Measurements from ENCODE around the gene WSCD2. TPM values are rescaled to one million over a fixed set of nuclear protein-coding genes. Genes with fewer than 3 reads are reported as not detected.

WSCD2 gene
- total RNA-seq, 1 donor from 2014 or later, result 72.9 TPM

DNA sequence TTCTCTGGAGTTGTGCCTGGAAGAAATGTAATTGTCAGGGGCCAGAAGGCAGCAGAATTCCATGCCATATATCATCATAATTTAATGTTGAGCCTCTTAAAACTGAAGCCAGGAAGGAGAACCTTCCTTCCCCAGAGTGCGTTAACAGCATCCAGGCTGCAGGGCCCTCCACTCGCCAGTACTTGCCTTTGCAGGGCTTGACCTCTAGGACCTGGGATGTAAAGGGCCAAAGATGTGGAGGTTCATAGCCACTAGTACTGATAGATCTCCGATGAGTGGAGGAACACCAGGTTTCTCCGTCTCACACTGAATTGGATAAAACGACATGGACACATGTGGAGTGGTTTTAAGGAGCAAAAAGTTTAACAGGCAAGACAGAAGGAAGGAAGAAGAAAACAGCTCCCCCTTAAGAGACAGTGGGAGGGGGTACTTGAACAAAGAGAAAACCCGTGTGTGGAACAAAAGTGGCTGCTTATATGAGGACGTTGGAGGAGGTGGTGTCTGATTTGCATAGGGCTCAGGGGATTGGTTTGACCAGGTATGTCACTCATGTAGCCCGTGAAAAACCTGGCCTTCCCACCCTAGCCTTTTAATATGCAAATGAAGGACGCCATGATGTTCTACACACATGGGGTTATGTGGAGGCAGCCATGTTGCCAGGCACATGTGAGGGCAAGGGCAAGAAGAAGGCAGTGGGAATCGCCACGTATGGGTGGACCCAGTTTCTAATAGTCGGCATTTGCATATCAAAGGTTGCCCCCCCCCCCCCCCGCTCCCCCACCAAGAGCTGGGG is 38.8 kb upstream of the WSCD2 start:
- TF ChIP-seq CTCF (conservative IDR thresholded peaks at IDR 0.05), result no peak
- H3K4me3 Mint-ChIP-seq, result no peak overlapping the region
- peaks cover 12% of the 10 kb centered on the region for H3K4me1 Mint-ChIP-seq (ENCODE audit: unreplicated experiment)
- no peaks in the 10 kb centered on the region for H3K36me3 Mint-ChIP-seq
- H3K27me3 Mint-ChIP-seq, result peaks cover 39% of the 10 kb centered on the region
- no peak overlapping the region for H3K27ac Mint-ChIP-seq
- no peak for DNase-seq (ENCODE audit: extremely low spot score, unreplicated experiment)
- peaks cover 6% of the 10 kb centered on the region for H3K9me3 Mint-ChIP-seq

DNA sequence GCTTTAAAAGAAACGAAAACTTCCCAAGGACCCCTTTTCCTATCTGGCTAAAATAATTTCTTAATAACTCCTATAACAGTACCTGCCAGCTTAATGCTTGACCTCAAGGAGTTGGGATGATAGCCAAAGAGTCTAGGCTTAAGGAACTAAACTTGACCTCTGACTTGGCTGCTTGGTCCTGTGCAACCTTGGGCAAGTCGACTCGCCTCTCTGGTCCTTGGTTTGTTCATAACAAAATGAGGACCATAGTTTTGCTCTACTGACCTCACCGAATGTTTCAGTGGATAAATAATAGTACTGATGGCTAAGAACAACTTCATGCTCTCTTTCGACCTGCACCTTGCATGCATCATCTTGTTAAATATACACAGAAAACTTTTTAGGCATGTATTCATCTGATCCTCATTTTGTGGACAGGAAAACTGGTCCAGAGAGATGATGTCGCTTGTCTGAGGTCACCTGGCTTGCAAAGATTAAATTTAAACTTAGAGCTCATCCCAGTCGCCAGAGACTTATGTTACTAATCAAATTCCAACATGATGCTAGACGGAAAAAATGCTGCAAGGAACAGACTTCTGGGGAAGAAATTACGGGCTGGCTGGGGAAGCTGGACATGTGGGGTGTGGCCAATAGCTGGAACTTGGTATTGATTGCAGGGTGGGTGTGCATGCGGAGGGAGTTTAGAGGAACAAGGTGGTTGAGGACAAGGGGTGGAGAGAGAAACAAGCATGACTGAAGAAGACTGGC is 38.0 kb upstream of the WSCD2 start:
- DNase-seq (ENCODE audit: extremely low spot score, unreplicated experiment), result no peak
- H3K4me3 Mint-ChIP-seq, result no peak overlapping the region

GRCh38 chr12:108091679-108092051 is 37.4 kb upstream of the WSCD2 start:
- no peak for DNase-seq (ENCODE audit: extremely low spot score, unreplicated experiment)
- H3K27me3 Mint-ChIP-seq, result peaks cover 40% of the 10 kb centered on the region
- H3K27ac Mint-ChIP-seq, result no peak overlapping the region
- no peaks in the 10 kb centered on the region for H3K36me3 Mint-ChIP-seq
- H3K4me3 Mint-ChIP-seq, result no peak overlapping the region
- H3K4me1 Mint-ChIP-seq (ENCODE audit: unreplicated experiment), result peaks cover 12% of the 10 kb centered on the region
- no peak for TF ChIP-seq CTCF (conservative IDR thresholded peaks at IDR 0.05)
- peaks cover 6% of the 10 kb centered on the region for H3K9me3 Mint-ChIP-seq

More for the DNA sequence above, 38.0 kb upstream of the WSCD2 start:
- TF ChIP-seq CTCF (conservative IDR thresholded peaks at IDR 0.05), result no peak
- Mint-ChIP-seq H3K9me3 (peaks cover 6% of the 10 kb centered on the region), H3K36me3 (no peaks in the 10 kb centered on the region), H3K4me1 (ENCODE audit: unreplicated experiment) (peaks cover 12% of the 10 kb centered on the region), H3K27ac (no peak overlapping the region), H3K27me3 (peaks cover 39% of the 10 kb centered on the region)

- H3K9me3 Mint-ChIP-seq, result no peaks in the 10 kb centered on the region
- peaks cover 46% of the 10 kb centered on the region for H3K27me3 Mint-ChIP-seq
- no peak overlapping the region for H3K4me3 Mint-ChIP-seq
- no peak for DNase-seq (ENCODE audit: extremely low spot score, unreplicated experiment)
- H3K27ac Mint-ChIP-seq, result no peak overlapping the region
- no peak for TF ChIP-seq CTCF (conservative IDR thresholded peaks at IDR 0.05)
- H3K36me3 Mint-ChIP-seq, result no peaks in the 10 kb centered on the region
- peaks cover 12% of the 10 kb centered on the region for H3K4me1 Mint-ChIP-seq (ENCODE audit: unreplicated experiment)
These were observed 35.9 kb upstream of the WSCD2 start for GRCh38 chr12:108093209-108093608.

DNA sequence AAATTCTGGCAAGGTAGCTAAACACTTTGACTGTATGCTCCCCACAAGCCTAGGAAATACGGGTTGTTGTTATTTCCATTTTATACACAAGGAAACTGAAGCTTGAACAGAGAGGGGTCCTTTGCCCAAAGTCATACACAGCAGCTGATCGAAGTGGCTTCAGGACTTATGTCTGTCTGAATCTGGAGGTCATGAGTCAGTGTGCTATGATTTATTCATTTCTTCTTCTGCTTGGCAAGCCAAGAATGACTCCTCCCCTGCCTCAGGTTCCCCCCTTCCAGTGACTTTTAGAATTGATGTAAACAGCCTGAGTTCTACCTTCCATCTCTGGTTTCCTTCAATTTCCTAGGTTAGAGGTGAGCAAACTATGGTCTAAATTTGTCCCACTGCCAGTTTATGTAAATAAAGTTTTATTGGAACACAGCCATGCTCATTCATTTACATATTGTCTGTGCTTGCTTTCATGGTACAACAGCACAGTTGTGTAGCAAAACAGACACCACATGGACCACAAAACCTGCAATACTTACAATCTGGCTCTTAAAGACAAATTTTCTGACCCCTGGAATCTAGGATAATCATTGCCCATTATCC is 34.9 kb upstream of the WSCD2 start:
- H3K27ac Mint-ChIP-seq, result no peak overlapping the region
- no peak for TF ChIP-seq CTCF (conservative IDR thresholded peaks at IDR 0.05)
- no peak overlapping the region for H3K4me3 Mint-ChIP-seq
- no peaks in the 10 kb centered on the region for H3K9me3 Mint-ChIP-seq
- H3K4me1 Mint-ChIP-seq (ENCODE audit: unreplicated experiment), result peaks cover 12% of the 10 kb centered on the region
- H3K36me3 Mint-ChIP-seq, result no peaks in the 10 kb centered on the region
- peaks cover 49% of the 10 kb centered on the region for H3K27me3 Mint-ChIP-seq
- DNase-seq (ENCODE audit: extremely low spot score, unreplicated experiment), result no peak

All from type B pancreatic cell (in vitro differentiated cells).